Activated T-helper 1 cell treated with anti-CD3 and anti-CD28 coated beads, Interleukin-12 subunit alpha, Interleukin-12 subunit beta, Interleukin-2, Interleukin-4 antibody, amounts not matched to agents 30 ng/mL and 10 ng/mL and 1 ng/mL, durations not matched to agents 14 hours and 24 hours and 36 hours (primary cell): ENCODE results near the gene SHB. TPM values are rescaled to one million over a fixed set of nuclear protein-coding genes. Genes with fewer than 3 reads are reported as not detected.

ENCODE experiments used
- DNase-seq: peaks from one replicate; pipeline ENCODE4 v3.0.0; 2021; ENCODE audit warnings: low spot score
- H3K27ac Mint-ChIP-seq: one replicate; pipeline ENCODE4 v1.8.0; 2021; ENCODE audit warnings: mild to moderate bottlenecking, mixed read lengths
- H3K27me3 Mint-ChIP-seq: one replicate; pipeline ENCODE4 v1.8.0; 2022; ENCODE audit warnings: mild to moderate bottlenecking, moderate library complexity, mixed read lengths; ENCODE audit not compliant: insufficient read depth
- H3K36me3 Mint-ChIP-seq: one replicate; pipeline ENCODE4 v1.8.0; 2021; ENCODE audit warnings: low read depth, mixed read lengths
- H3K4me1 Mint-ChIP-seq: one replicate; pipeline ENCODE4 v1.8.0; 2021; ENCODE audit warnings: low read depth, mixed read lengths
- H3K4me3 Mint-ChIP-seq: one replicate; pipeline ENCODE4 v1.8.0; 2021; ENCODE audit warnings: mild to moderate bottlenecking, moderate library complexity, mixed read lengths
- H3K9me3 Mint-ChIP-seq: one replicate; pipeline ENCODE4 v1.8.0; 2021; ENCODE audit warnings: mixed read lengths
- intact Hi-C: fragments of 100-400 bp; cut with micrococcal nuclease; formaldehyde crosslinking; loops from one replicate; pipeline ENCODE4 v1.15.1; 2024
- total RNA-seq: library from RNA; stranded (reverse); gene quantifications from 2 replicates; pipeline ENCODE4 v1.2.3, GENCODE V29; 2022

Gene SHB
- total RNA-seq, 1 donor from 2014 or later = 1.7 TPM

- Mint-ChIP-seq H3K36me3 (no peaks in the 10 kb centered on the region), H3K4me1 (peaks cover 4% of the 10 kb centered on the region), H3K4me3 (no peak overlapping the region), H3K27me3 (no peaks in the 10 kb centered on the region), H3K9me3 (no peaks in the 10 kb centered on the region), H3K27ac (no peak overlapping the region)
- intact Hi-C loops = no loop called here
- DNase-seq = no peak
These were observed 141.9 kb downstream of the SHB start for GRCh38 chr9:37927132-37927531.

GRCh38 chr9:37926737-37927118 is 142.3 kb downstream of the SHB start:
- H3K27ac Mint-ChIP-seq = no peak overlapping the region
- intact Hi-C loops = no loop called here

DNA sequence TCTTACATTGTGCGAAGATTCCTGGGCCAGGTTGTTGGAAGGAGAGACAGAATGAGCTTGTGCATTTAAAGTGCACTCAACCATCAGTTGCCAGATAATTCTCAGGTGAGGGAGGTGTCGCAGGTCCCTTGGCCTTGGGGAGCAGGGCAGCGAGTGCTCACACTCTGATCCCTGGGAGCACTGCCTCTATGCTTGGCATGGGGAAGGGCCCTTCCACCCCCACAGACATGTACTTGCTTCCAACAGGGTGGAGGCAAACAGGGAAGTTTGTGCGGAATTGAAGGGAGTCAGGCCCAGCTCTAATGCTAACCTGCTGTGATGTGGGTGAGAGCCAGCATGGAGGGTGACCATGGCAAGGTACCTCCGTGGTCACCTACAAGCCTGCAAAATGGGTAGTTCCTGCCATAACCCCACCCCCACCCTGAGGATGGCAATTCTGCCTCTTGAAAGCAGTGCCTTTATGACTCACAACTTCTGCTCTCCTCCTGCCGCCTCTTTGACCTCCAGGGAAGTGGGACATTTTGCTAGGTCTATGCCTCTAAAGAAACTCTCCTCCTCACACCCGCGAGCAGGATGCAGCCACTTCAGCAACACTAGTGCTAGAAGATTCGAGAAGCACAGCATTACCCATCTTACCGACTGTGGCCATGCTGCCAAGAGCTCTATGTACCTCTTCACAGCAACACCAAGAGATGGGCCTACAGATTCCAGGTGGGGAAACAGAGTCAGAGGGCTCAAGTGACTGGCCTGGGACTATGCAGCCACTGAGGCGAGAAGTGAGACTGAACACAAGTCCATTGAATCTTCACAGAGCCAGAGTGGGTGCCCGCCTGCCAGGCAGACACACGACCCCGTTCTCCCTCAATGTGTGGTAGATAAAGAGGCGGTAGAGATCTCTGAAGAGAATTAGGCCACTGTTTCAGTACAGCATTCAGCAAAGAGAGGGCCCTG is 143.0 kb downstream of the SHB start:
- no peaks in the 10 kb centered on the region for H3K9me3 Mint-ChIP-seq
- H3K27me3 Mint-ChIP-seq = no peaks in the 10 kb centered on the region
- no peak overlapping the region for H3K4me3 Mint-ChIP-seq
- no peak for DNase-seq
- H3K36me3 Mint-ChIP-seq = no peaks in the 10 kb centered on the region
- intact Hi-C loops = no loop called here
- peaks cover 4% of the 10 kb centered on the region for H3K4me1 Mint-ChIP-seq
- H3K27ac Mint-ChIP-seq = no peak overlapping the region

More at GRCh38 chr9:37926737-37927118, 142.3 kb downstream of the SHB start:
- H3K4me1 Mint-ChIP-seq = peaks cover 4% of the 10 kb centered on the region
- no peak overlapping the region for H3K4me3 Mint-ChIP-seq
- H3K27me3 Mint-ChIP-seq = no peaks in the 10 kb centered on the region
- DNase-seq = no peak
- H3K9me3 Mint-ChIP-seq = no peaks in the 10 kb centered on the region
- no peaks in the 10 kb centered on the region for H3K36me3 Mint-ChIP-seq

DNA sequence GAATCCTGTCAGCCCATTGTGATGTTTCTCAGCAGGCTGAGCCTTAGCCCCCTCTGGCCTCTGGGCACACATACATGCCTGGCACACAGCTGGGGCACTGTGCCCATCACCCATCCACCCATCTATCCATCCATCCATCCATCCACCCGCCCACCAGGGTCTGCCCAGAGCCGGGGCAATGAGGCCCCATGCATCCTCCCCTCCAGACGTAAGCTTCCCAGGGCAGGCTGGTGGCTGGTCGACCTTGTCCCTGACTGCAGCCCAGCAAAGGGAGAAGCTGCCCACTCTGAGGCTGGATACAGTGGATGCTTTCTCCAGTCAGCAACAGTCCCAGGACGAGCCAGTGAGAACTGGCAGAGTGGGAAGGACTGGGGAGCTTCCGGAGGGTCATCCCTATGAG is 144.0 kb downstream of the SHB start:
- no peaks in the 10 kb centered on the region for H3K9me3 Mint-ChIP-seq
- no peak for DNase-seq
- H3K27me3 Mint-ChIP-seq = no peaks in the 10 kb centered on the region
- H3K27ac Mint-ChIP-seq = no peak overlapping the region
- intact Hi-C loops = no loop called here
- no peak overlapping the region for H3K4me3 Mint-ChIP-seq
- peaks cover 4% of the 10 kb centered on the region for H3K4me1 Mint-ChIP-seq
- no peaks in the 10 kb centered on the region for H3K36me3 Mint-ChIP-seq

DNA sequence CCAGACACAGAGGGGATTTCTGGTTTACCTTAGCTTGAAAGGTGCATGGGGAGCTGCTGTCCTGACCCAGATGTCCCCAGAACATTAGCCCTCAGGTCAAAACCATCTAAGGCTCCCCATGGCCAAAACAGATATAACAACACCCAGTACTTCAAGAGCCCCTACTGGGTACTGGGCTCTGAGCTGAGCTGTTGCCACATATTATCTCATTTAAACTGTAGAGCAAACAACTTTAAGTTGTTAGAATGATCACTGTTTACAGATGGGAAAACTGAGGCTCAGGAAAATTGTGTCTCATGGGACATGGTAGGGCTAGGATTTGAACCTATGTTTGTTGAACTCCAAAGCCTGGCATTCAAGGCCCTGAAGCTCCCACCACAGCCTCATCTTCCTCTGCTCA is 144.5 kb downstream of the SHB start:
- Mint-ChIP-seq H3K4me3 (no peak overlapping the region), H3K36me3 (no peaks in the 10 kb centered on the region), H3K9me3 (no peaks in the 10 kb centered on the region), H3K4me1 (peaks cover 4% of the 10 kb centered on the region), H3K27ac (no peak overlapping the region), H3K27me3 (no peaks in the 10 kb centered on the region)
- DNase-seq = no peak
- intact Hi-C loops = no loop called here

- Mint-ChIP-seq H3K4me1 (peaks cover 4% of the 10 kb centered on the region), H3K4me3 (no peak overlapping the region), H3K9me3 (no peaks in the 10 kb centered on the region), H3K27ac (no peak overlapping the region), H3K36me3 (no peaks in the 10 kb centered on the region), H3K27me3 (no peaks in the 10 kb centered on the region)
- intact Hi-C loops = no loop called here
- no peak for DNase-seq
These were observed 145.1 kb downstream of the SHB start for GRCh38 chr9:37923796-37924427.

DNA sequence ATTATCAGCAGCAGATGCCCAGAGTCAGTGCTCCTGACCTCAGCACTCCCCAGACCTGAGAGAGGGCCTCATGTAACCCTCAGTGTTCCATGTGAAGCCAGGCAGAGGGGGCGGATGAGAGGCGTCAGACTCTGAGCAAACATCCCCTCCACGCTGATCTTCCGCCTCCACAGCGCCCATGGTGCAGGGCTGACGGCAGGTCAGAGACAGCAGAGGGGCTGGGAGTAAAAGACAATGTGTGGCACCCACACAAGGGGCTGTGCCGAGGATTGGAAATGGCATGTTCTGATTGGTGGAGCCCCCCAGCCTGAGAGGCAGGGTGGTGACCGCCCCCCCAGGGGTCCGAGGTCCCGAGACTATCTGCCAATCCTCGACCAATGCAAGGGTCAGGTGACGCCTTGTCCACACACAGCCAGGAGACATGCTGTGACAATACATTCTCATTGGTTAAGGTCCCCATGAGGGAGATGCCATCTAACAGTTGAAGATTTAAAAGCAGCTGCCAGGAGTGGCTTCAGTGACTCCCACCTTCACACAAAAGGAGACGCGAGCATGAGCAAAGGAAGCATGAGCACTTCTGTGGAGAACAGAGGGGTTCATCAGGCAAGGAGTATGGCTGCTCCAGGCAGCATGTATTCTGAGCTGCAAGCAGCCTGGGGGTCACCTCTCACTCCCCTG is 145.8 kb downstream of the SHB start:
- H3K27me3 Mint-ChIP-seq = no peaks in the 10 kb centered on the region
- intact Hi-C loops = no loop called here

GRCh38 chr9:37922363-37923117 is 146.5 kb downstream of the SHB start:
- Mint-ChIP-seq H3K36me3 (no peaks in the 10 kb centered on the region), H3K4me3 (no peak overlapping the region), H3K27ac (no peak overlapping the region), H3K27me3 (no peaks in the 10 kb centered on the region), H3K4me1 (peaks cover 4% of the 10 kb centered on the region), H3K9me3 (no peaks in the 10 kb centered on the region)
- DNase-seq = no peak
- intact Hi-C loops = no loop called here

More for the DNA sequence above, 145.8 kb downstream of the SHB start:
- Mint-ChIP-seq H3K36me3 (no peaks in the 10 kb centered on the region), H3K4me3 (no peak overlapping the region), H3K9me3 (no peaks in the 10 kb centered on the region), H3K4me1 (peaks cover 4% of the 10 kb centered on the region), H3K27ac (no peak overlapping the region)
- no peak for DNase-seq

- no peaks in the 10 kb centered on the region for H3K9me3 Mint-ChIP-seq
- H3K27ac Mint-ChIP-seq = no peak overlapping the region
- no peaks in the 10 kb centered on the region for H3K27me3 Mint-ChIP-seq
- intact Hi-C loops = no loop called here
- no peaks in the 10 kb centered on the region for H3K36me3 Mint-ChIP-seq
- H3K4me1 Mint-ChIP-seq = peaks cover 4% of the 10 kb centered on the region
- no peak for DNase-seq
- no peak overlapping the region for H3K4me3 Mint-ChIP-seq
These were observed 147.3 kb downstream of the SHB start for GRCh38 chr9:37921546-37922300.

DNA sequence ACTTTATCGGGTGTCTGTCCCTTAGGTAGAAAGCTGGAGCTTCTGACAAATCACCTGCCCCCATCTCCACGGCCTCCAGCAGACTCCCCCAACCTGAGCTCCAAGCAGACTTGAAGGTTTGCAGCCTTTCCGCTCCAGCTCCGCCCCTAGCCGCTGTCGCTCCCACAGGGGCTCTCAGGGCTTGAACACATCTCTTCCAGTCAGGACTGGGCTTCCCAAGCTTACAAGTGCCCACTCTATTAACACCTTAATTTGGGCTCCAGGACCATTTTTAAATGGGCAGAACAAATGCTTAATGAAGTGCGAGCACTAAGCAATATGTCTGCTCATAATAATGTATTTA is 147.9 kb downstream of the SHB start:
- no peaks in the 10 kb centered on the region for H3K36me3 Mint-ChIP-seq
- DNase-seq = no peak
- H3K27me3 Mint-ChIP-seq = no peaks in the 10 kb centered on the region
- H3K27ac Mint-ChIP-seq = no peak overlapping the region
- intact Hi-C loops = no loop called here
- H3K4me1 Mint-ChIP-seq = peaks cover 1% of the 10 kb centered on the region
- no peaks in the 10 kb centered on the region for H3K9me3 Mint-ChIP-seq
- H3K4me3 Mint-ChIP-seq = no peak overlapping the region

DNA sequence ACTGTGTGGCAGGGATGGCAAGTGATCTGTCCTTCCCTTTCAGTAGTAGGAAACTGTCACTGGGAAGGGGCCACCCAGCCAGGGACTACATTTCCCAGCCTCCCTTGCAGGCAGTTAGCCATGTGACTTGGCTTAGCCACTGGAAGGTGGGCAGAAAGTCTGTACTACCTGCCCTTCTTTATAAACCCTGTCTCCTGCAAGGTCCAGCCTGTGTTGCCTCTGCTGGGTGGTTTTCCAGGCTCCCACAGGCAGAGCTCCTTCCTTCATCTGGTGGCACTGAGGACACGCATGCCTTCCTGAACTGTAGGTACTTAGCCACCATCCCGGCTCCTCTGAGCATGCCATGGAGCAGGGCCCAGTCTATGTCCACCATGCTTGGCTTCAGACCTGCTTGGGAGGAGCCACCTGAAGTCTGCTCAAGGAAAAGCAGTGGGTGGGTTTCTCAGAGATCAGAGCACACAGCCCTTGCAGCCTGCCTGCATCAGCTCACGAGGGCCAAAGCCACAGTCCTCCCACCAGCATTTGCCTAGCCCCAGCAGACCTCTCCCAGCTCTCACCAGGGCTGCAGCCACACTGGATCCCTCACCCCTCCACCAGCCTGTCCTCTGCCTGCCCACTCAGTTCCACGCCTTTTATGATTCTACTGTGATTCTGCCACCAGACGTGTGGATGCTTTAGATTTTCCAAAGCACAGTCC is 148.4 kb downstream of the SHB start:
- Mint-ChIP-seq H3K4me1 (no peaks in the 10 kb centered on the region), H3K4me3 (no peak overlapping the region), H3K36me3 (no peaks in the 10 kb centered on the region), H3K9me3 (no peaks in the 10 kb centered on the region), H3K27ac (no peak overlapping the region), H3K27me3 (no peaks in the 10 kb centered on the region)
- DNase-seq = no peak
- intact Hi-C loops = no loop called here

DNA sequence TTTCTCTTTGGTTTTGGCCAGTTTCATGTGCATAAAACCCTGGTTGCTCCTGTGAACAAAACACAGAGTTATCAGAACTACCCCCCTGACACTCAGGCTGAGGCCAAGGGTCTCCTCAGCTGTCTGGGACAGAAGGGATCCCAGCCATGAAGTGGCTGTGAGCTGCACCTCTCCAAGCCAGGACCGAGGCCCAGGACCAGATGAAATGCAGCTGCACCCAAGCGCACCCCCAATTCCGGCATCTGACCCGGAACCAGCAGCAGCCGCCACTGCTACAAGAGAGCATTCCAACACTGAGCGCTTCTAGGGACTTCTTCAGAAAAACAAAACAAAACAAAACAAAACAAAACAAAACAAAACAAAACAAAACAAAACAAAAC is 149.1 kb downstream of the SHB start:
- H3K9me3 Mint-ChIP-seq = no peaks in the 10 kb centered on the region
- H3K36me3 Mint-ChIP-seq = no peaks in the 10 kb centered on the region
- DNase-seq = no peak
- H3K27ac Mint-ChIP-seq = no peak overlapping the region
- no peaks in the 10 kb centered on the region for H3K4me1 Mint-ChIP-seq
- H3K4me3 Mint-ChIP-seq = no peak overlapping the region
- intact Hi-C loops = loop anchor here (10.0 kb wide), 1 partner anchor 75 kb away; no protein-coding TSS in a partner anchor
- H3K27me3 Mint-ChIP-seq = no peaks in the 10 kb centered on the region
